ENCODE data around the gene PIP. TPM values are rescaled to one million over a fixed set of nuclear protein-coding genes. Genes with fewer than 3 reads are reported as not detected.

Gene PIP
- total RNA-seq, 1 experiment from 2014 or later: not detected

DNA sequence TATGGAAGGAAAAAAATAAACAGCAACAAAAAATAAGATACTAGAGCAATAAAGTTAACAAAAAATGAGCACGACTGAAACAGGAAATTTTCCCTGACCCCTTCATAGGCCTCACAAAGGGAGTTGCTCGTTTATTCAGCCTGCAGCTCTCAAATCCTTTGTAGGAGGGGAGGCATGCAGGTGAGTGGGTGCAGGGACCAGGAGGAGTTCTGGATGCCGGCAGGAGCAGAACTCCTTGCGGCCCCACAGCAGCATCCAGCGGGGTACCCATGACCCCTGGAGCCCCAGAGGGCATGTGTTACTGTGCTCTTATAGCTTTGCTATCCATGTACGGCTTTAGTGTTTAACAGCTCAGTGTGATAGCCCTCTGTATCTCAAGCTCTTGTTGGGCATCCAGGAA lies 57.1 kb downstream of the PIP start:
- H3K27me3 ChIP-seq (ENCODE audit: low read length): peaks cover 44% of the 10 kb centered on the region
- H3K36me3 ChIP-seq (ENCODE audit: low read depth, low read length): no peaks in the 10 kb centered on the region
- H3K4me3 ChIP-seq (ENCODE audit: low read length): no peak overlapping the region
- H4K20me1 ChIP-seq (ENCODE audit: low read length): no peaks in the 10 kb centered on the region
- DNase-seq: no peak
- H3K9me3 ChIP-seq (ENCODE audit: low read length): no peaks in the 10 kb centered on the region
- TF ChIP-seq CTCF (conservative IDR thresholded peaks at IDR 0.05; ENCODE audit: low read depth, low read length) (no peak), EZH2 (IDR thresholded peaks at IDR 0.05; ENCODE audit: low read length, unreplicated experiment) (no peak), EZH2phosphoT487 (IDR thresholded peaks at IDR 0.05; ENCODE audit: borderline replicate concordance, low read length) (no peak)
- ATAC-seq: no peak
- H3F3A ChIP-seq (ENCODE audit: low read length, unreplicated experiment): no peaks in the 10 kb centered on the region
- no TSS peak for BruUV-seq (replicated peaks)
- no peaks in the 10 kb centered on the region for H3K4me1 ChIP-seq (ENCODE audit: insufficient read depth, low read length)
- no peaks in the 10 kb centered on the region for H3K9me2 ChIP-seq (replicated peaks; ENCODE audit: low read length)
- no peak overlapping the region for H2AFZ ChIP-seq (ENCODE audit: low read length)
- intact Hi-C loops (cut with micrococcal nuclease): no loop called here
- no peak overlapping the region for H3K27ac ChIP-seq (ENCODE audit: low read length)
- CTCF ChIA-PET: interaction anchor here (1.2 kb wide), 1 partner anchor 26 kb away, joined by 8 read pairs; no protein-coding TSS in a partner anchor
- no peak overlapping the region for H3K9ac ChIP-seq (ENCODE audit: low read length)
- POLR2A ChIA-PET (ENCODE audit: unreplicated experiment): no interaction called here
- H3K4me2 ChIP-seq (ENCODE audit: low read length): no peak overlapping the region
- no peaks in the 10 kb centered on the region for H3K79me2 ChIP-seq (ENCODE audit: low read length)

Other genes starting within 250 kb of the PIP start
- gene TRPV6, start 246.3 kb upstream of the PIP start, total RNA-seq (2014; rRNA removed): 0.63 and 1.4 TPM in 2 replicates
- gene TRPV5, start 198.3 kb upstream of the PIP start, total RNA-seq (2014; rRNA removed): not detected in 2 replicates
- gene LLCFC1, start 192.6 kb upstream of the PIP start, total RNA-seq (2014; rRNA removed): not detected in 2 replicates
- 0.18 TPM in 1 of 2 replicates, not detected in the other for gene KEL, start 169.7 kb upstream of the PIP start, total RNA-seq (2014; rRNA removed)
- gene OR9A2, start 104.9 kb upstream of the PIP start, total RNA-seq (2014; rRNA removed): not detected in 2 replicates
- not detected in 2 replicates for gene OR6V1, start 79.7 kb upstream of the PIP start, total RNA-seq (2014; rRNA removed)
- not detected in 2 replicates for gene TAS2R39, start 51.3 kb downstream of the PIP start, total RNA-seq (2014; rRNA removed)
- not detected in 2 replicates for gene TAS2R40, start 90.0 kb downstream of the PIP start, total RNA-seq (2014; rRNA removed)
- 111 and 117 TPM in 2 replicates for gene GSTK1, start 131.4 kb downstream of the PIP start, total RNA-seq (2014; rRNA removed)
- gene TMEM139, start 152.9 kb downstream of the PIP start, total RNA-seq (2014; rRNA removed): 5.2 and 6.2 TPM in 2 replicates
- gene CASP2, start 156.3 kb downstream of the PIP start, total RNA-seq (2014; rRNA removed): 25.1 and 26.4 TPM in 2 replicates
- 0.55 and 0.69 TPM in 2 replicates for gene CLCN1, start 184.0 kb downstream of the PIP start, total RNA-seq (2014; rRNA removed)
- 6.9 and 7.7 TPM in 2 replicates for gene FAM131B, start 230.6 kb downstream of the PIP start, total RNA-seq (2014; rRNA removed)
- 103 and 108 TPM in 2 replicates for gene ZYX, start 249.3 kb downstream of the PIP start, total RNA-seq (2014; rRNA removed)

Data from PC-3 (cell line).